Transverse colon (tissue), 4 donors: ENCODE data around the gene MXI1. TPM values are rescaled to one million over a fixed set of nuclear protein-coding genes. Genes with fewer than 3 reads are reported as not detected.
"Not testable (repeated sequence)": the region's sequence is repeated elsewhere in the genome, so short reads cannot be mapped to it uniquely, and the experiment has no call there.

Experiments used
- DNase-seq: peaks from one replicate; pipeline ENCODE4 v3.0.0-alpha.2; 2019
- H3K27ac ChIP-seq, 4 donors: fragments of 200-600 bp; sonication (generic); 2 replicates each; pipeline ENCODE4 v1.5.1; 2016 to 2018; ENCODE audit warnings: inconsistent platforms in 4 of 4
- H3K27me3 ChIP-seq: fragments of 200-600 bp; sonication (generic); 2 replicates; pipeline ENCODE4 v1.5.1; 2017; ENCODE audit warnings: inconsistent platforms
- H3K36me3 ChIP-seq, 4 donors: fragments of 200-600 bp; sonication (generic); 2 replicates each; pipeline ENCODE4 v1.5.1; 2017 to 2019; ENCODE audit warnings: inconsistent platforms in 4 of 4
- H3K4me1 ChIP-seq, 4 donors: fragments of 200-600 bp; sonication (generic); 2 replicates each; pipeline ENCODE4 v1.5.1; 2017 to 2020; ENCODE audit warnings: inconsistent platforms in 4 of 4
- H3K4me3 ChIP-seq, 4 donors: fragments of 200-600 bp; sonication (generic); 1 replicate in 1 of 4; 2 replicates in 3 of 4; pipeline versions ENCODE4 v1.5.1 to v1.6.1; 2017 to 2019; ENCODE audit warnings: inconsistent platforms in 4 of 4
- H3K9me3 ChIP-seq, 2 donors: fragments of 200-600 bp; sonication (generic); 2 replicates each; pipeline ENCODE4 v1.5.1; 2017 to 2019; ENCODE audit warnings: inconsistent platforms in 2 of 2
- EP300 ChIP-seq: sonication (generic); formaldehyde crosslinking; IDR thresholded peaks from one replicate; pipeline ENCODE4 v1.6.1; 2017; ENCODE audit warnings: antibody characterized with exemption, low read depth
- POLR2A ChIP-seq: fragments of 450-650 bp; IDR thresholded peaks from one replicate; pipeline ENCODE4 v1.6.1; 2016; ENCODE audit warnings: antibody characterized with exemption, mild to moderate bottlenecking, moderate library complexity
- POLR2AphosphoS5 ChIP-seq, 3 donors: sonication (generic); formaldehyde crosslinking; IDR thresholded peaks; one replicate each; pipeline ENCODE4 v1.6.1; 2016; ENCODE audit warnings: antibody characterized with exemption in 3 of 3
- WGBS, 2 donors: methylation state at CpG; one replicate each; pipeline ENCODE4 v1.1.5; 2018; ENCODE audit warnings: low coverage in 1 of 2; 5-methylcytosine and 5-hydroxymethylcytosine counted together
- in situ Hi-C, 4 donors: fragments of 200-750 bp; cut with MboI; loops; one replicate each; pipeline versions ENCODE4 v1.15.0 to v1.15.1; 2017; ENCODE audit warnings: low sequenced_read_pairs in 3 of 4, low pct_ligation_motif_present in 1 of 4, low pct_unique_long_range_greater_than_20kb in 1 of 4
- intact Hi-C: fragments of 100-400 bp; cut with DNase I; formaldehyde crosslinking; loops from one replicate; pipeline ENCODE4 v1.15.1; 2023; ENCODE audit warnings: low total_unique reads
- total RNA-seq, 4 donors: library from RNA; depleted of rRNA; stranded (reverse); fragments of >200 nt; gene quantifications; one replicate each; pipeline ENCODE4 v1.1.0, GENCODE V29; 2016
- TF ChIP-seq, protein P1 (sequence below), 5 experiments: fragments of 200-600 bp in 3 of 5; fragments of 450-650 bp in 2 of 5; sonication (generic) in 3 of 5; IDR thresholded peaks; 1 replicate in 2 of 5; 2 replicates in 3 of 5; pipeline ENCODE4 v1.5.1; 2016 to 2017; ENCODE audit warnings: antibody characterized with exemption in 5 of 5, inconsistent platforms in 3 of 5, mild to moderate bottlenecking in 2 of 5, moderate library complexity in 1 of 5

Gene MXI1
- total RNA-seq, 4 donors from 2014 or later: 44.8 to 96.5 (median 65.3) TPM

DNA sequence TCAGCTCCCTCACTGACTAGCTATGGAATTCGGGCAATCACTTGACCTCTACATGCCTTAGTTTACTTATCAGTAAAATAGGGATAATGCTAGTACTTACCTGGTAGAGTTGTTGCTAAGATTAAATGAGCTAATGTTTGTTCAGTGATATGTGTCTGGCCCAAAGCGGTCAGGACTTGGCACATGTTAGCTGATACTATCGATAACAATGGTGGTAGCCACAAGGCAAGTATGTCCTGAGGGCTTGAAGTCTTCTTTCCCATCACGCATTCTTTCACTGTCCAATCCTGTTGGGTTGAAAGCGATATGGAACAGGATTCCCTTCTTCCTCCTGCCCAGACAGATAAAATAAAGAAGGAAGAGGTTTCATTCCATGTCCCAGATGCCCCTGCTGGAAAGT is 25.5 kb upstream of the MXI1 start:
- Histone ChIP-seq H3K4me1 (peaks cover 0 to 22% (median 6%) of the 10 kb centered on the region in 4 donors), H3K4me3 (no peak overlapping the region), H3K27ac (no peak overlapping the region), H3K9me3 (no peaks in the 10 kb centered on the region), H3K27me3 (no peaks in the 10 kb centered on the region), H3K36me3 (no peaks in the 10 kb centered on the region)
- in situ Hi-C loops: no loop called here
- TF ChIP-seq EP300 (no peak), POLR2A (no peak), POLR2AphosphoS5 (IDR thresholded peaks at IDR 0.05) (no peak)
- TF ChIP-seq, protein P1, sequence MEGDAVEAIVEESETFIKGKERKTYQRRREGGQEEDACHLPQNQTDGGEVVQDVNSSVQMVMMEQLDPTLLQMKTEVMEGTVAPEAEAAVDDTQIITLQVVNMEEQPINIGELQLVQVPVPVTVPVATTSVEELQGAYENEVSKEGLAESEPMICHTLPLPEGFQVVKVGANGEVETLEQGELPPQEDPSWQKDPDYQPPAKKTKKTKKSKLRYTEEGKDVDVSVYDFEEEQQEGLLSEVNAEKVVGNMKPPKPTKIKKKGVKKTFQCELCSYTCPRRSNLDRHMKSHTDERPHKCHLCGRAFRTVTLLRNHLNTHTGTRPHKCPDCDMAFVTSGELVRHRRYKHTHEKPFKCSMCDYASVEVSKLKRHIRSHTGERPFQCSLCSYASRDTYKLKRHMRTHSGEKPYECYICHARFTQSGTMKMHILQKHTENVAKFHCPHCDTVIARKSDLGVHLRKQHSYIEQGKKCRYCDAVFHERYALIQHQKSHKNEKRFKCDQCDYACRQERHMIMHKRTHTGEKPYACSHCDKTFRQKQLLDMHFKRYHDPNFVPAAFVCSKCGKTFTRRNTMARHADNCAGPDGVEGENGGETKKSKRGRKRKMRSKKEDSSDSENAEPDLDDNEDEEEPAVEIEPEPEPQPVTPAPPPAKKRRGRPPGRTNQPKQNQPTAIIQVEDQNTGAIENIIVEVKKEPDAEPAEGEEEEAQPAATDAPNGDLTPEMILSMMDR (IDR thresholded peaks at IDR 0.05): no peak
- DNase-seq: no peak
- WGBS, 2 donors: 91% methylated on average over 5 of the region's 5 CpGs; no CpG with 5 or more reads in 1 of the 2 donors
- intact Hi-C loops: no loop called here

DNA sequence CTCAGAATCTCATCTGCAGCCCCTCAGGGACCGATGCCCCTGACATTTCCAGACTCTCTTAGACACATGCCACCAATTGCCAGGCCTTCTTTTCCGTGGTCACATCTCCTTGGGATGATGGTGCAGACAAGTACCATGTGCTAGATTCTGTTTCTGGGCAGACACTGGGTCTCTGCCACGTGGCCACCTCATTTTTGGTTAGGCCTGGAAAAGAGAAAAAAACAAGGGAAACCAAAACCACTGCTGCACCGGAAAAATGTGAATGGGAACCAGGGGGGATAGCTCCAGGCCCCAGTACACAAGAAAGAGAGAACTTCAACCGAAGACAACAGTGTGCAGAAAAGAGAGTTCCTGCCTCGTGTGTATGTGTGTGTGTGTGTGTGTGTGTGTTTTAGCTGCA is 23.0 kb upstream of the MXI1 start:
- DNase-seq: no peak
- peaks cover 0 to 38% (median 9%) of the 10 kb centered on the region in 4 donors for H3K4me1 ChIP-seq
- intact Hi-C loops (no loop called here), in situ Hi-C loops (no loop called here)
- no peaks in the 10 kb centered on the region for H3K36me3 ChIP-seq
- H3K9me3 ChIP-seq: no peaks in the 10 kb centered on the region
- WGBS, 2 donors: 60 to 68% methylated on average over 6 of the region's 6 CpGs
- no peak overlapping the region for H3K4me3 ChIP-seq
- H3K27me3 ChIP-seq: no peaks in the 10 kb centered on the region
- H3K27ac ChIP-seq: no peak overlapping the region
- no peak for TF ChIP-seq POLR2A
- no peak for TF ChIP-seq POLR2AphosphoS5 (IDR thresholded peaks at IDR 0.05)
- TF ChIP-seq, protein P1 (IDR thresholded peaks at IDR 0.05): no peak
- no peak for TF ChIP-seq EP300

DNA sequence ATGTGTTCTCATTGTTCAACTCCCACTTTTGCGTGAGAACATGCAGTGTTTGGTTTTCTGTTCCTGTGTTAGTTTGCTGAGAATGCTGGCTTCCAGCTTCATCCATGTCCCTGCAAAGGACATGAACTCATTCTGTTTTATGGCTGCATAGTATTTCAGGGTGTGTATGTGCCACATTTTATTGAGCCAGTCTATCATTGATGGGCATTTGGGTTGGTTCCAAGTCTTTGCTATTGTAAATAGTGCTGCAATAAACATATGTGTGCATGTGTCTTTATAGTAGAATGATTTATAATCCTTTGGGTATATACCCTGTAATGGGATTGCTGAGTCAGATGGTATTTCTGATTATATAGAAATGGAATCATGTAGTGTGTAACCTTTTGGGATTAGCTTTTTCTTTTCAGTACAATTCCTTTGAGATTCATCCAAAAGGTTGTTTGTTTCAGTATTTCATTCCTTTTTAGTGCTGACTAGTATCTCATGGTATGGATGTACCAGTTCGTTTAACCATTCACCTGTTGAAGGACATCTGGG is 21.7 kb upstream of the MXI1 start:
- H3K9me3 ChIP-seq, in situ Hi-C loops, intact Hi-C loops, H3K36me3 ChIP-seq, DNase-seq, H3K4me3 ChIP-seq, H3K27me3 ChIP-seq: not testable (repeated sequence)
- H3K4me1 ChIP-seq: peaks cover 0 to 47% (median 9%) of the 10 kb centered on the region in 4 donors
- peak overlapping the region; percentile 51 to 79 (median 68) for H3K27ac ChIP-seq
- WGBS, 2 donors: 38 to 45% methylated on average over 1 to 2 of the region's 2 CpGs
- peak in 2 of 3 donors; percentile 62 to 82 for TF ChIP-seq POLR2AphosphoS5 (IDR thresholded peaks at IDR 0.05)

GRCh38 chr10:110190170-110190569 is 17.2 kb upstream of the MXI1 start:
- in situ Hi-C loops: no loop called here
- H3K9me3 ChIP-seq: no peaks in the 10 kb centered on the region
- 73 to 82% methylated on average over 3 of the region's 3 CpGs for WGBS, 2 donors

More at GRCh38 chr10:110190170-110190569, 17.2 kb upstream of the MXI1 start:
- Histone ChIP-seq H3K4me1 (peaks cover 0 to 39% (median 7%) of the 10 kb centered on the region in 4 donors), H3K4me3 (no peak overlapping the region), H3K27me3 (no peaks in the 10 kb centered on the region), H3K36me3 (no peaks in the 10 kb centered on the region), H3K27ac (no peak overlapping the region)
- intact Hi-C loops: loop anchor here (5.0 kb wide), 1 partner anchor 53 kb away; no protein-coding TSS in a partner anchor
- DNase-seq: no peak
- TF ChIP-seq POLR2AphosphoS5 (IDR thresholded peaks at IDR 0.05) (no peak), EP300 (no peak), POLR2A (no peak)
- TF ChIP-seq, protein P1 (IDR thresholded peaks at IDR 0.05): no peak
